BJ (cell line): ENCODE data around the gene PACSIN1. TPM values are rescaled to one million over a fixed set of nuclear protein-coding genes. Genes with fewer than 3 reads are reported as not detected.

Experiments
- CTCF ChIA-PET: fragments of 350-600 bp; formaldehyde crosslinking; extraction: SDS; loops from one replicate; lab custom pipeline; 2021; ENCODE audit warnings: antibody characterized with exemption, inconsistent platforms; lab: Yijun Ruan, JAX
- POLR2A ChIA-PET: fragments of 300-600 bp; sonication (Branson Sonifier 250); formaldehyde crosslinking; extraction: SDS; loops from one replicate; lab custom pipeline; 2021; ENCODE audit warnings: antibody characterized with exemption; lab: Charles Lee
- DNase-seq: peaks from one replicate; pipeline ENCODE4 v3.0.0-alpha.2; 2011; ENCODE audit warnings: low read depth
- H3K27me3 ChIP-seq: 2 replicates; pipeline ENCODE4 v1.6.0; 2011; ENCODE audit warnings: low read length; ENCODE audit not compliant: control insufficient read depth, insufficient read depth
- H3K36me3 ChIP-seq: 2 replicates; pipeline ENCODE4 v1.5.1; 2011; ENCODE audit warnings: low read length; ENCODE audit not compliant: control insufficient read depth, insufficient read depth
- H3K4me3 ChIP-seq: 2 replicates; pipeline ENCODE4 v1.5.1; 2011; ENCODE audit warnings: low read depth, mild to moderate bottlenecking, control low read depth, low read length
- polyA plus RNA-seq: library from polyadenylated mRNA; depleted of rRNA; stranded (reverse); fragments of >200 nt; gene quantifications from 2 replicates; pipeline ENCODE4 v1.2.3, GENCODE V29; 2011
- TF ChIP-seq, protein P1 (sequence below): IDR thresholded peaks from 2 replicates; pipeline ENCODE4 v1.5.1; 2011; ENCODE audit warnings: low read depth, mild to moderate bottlenecking, control low read depth, inconsistent platforms, low read length, moderate library complexity; ENCODE audit not compliant: insufficient read depth

PACSIN1 gene
- polyA plus RNA-seq, 1 experiment: 0.04 TPM

GRCh38 chr6:34549026-34549803 lies 83.3 kb downstream of the PACSIN1 start:
- ChIA-PET POLR2A (no interaction called here), CTCF (interaction anchor here (0.6 to 0.8 kb wide), 2 partner anchors 14 to 363 kb away, joined by 3 to 5 read pairs; no protein-coding TSS in a partner anchor)
- Histone ChIP-seq H3K36me3 (no peaks in the 10 kb centered on the region), H3K4me3 (no peak overlapping the region), H3K27me3 (peaks cover 5% of the 10 kb centered on the region; the same call in 1 of the 2 replicates)
- DNase-seq: no peak
- TF ChIP-seq, protein P1, sequence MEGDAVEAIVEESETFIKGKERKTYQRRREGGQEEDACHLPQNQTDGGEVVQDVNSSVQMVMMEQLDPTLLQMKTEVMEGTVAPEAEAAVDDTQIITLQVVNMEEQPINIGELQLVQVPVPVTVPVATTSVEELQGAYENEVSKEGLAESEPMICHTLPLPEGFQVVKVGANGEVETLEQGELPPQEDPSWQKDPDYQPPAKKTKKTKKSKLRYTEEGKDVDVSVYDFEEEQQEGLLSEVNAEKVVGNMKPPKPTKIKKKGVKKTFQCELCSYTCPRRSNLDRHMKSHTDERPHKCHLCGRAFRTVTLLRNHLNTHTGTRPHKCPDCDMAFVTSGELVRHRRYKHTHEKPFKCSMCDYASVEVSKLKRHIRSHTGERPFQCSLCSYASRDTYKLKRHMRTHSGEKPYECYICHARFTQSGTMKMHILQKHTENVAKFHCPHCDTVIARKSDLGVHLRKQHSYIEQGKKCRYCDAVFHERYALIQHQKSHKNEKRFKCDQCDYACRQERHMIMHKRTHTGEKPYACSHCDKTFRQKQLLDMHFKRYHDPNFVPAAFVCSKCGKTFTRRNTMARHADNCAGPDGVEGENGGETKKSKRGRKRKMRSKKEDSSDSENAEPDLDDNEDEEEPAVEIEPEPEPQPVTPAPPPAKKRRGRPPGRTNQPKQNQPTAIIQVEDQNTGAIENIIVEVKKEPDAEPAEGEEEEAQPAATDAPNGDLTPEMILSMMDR: no peak

DNA sequence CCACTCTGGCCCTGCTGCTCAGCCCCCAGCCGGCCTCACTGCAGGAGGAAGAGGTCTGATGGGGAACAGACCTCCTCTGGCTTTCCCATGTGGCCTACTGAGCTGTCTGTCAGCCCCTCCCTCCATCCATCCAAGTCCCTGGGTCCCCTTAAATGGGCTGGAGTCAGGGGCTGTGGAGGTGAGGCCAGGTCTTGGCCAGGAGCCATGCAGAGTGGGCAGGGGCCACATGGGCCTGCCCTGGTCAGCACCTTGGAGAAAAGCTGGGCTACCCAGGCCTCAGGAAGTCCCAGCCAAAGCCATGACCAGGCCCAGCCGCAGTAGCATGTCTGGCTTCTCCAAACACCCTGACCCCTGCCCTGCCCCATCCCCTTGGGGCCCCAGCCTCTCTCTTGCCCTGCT lies 83.9 kb downstream of the PACSIN1 start:
- TF ChIP-seq, protein P1: no peak
- no peak overlapping the region for H3K4me3 ChIP-seq
- ChIA-PET POLR2A (no interaction called here), CTCF (interaction anchor here (0.6 kb wide), 1 partner anchor 364 kb away, joined by 3 read pairs; no protein-coding TSS in a partner anchor)
- H3K27me3 ChIP-seq: peaks cover 5% of the 10 kb centered on the region; the same call in 1 of the 2 replicates
- DNase-seq: no peak
- H3K36me3 ChIP-seq: no peaks in the 10 kb centered on the region

GRCh38 chr6:34551720-34552119 lies 85.8 kb downstream of the PACSIN1 start:
- ChIA-PET CTCF (no interaction called here), POLR2A (no interaction called here)
- no peak for DNase-seq
- peaks cover 5% of the 10 kb centered on the region; the same call in 1 of the 2 replicates for H3K27me3 ChIP-seq
- TF ChIP-seq, protein P1: no peak
- no peaks in the 10 kb centered on the region for H3K36me3 ChIP-seq
- H3K4me3 ChIP-seq: no peak overlapping the region

- H3K36me3 ChIP-seq: no peaks in the 10 kb centered on the region
- DNase-seq: no peak
- POLR2A ChIA-PET: no interaction called here
- H3K4me3 ChIP-seq: no peak overlapping the region
- CTCF ChIA-PET: no interaction called here
- H3K27me3 ChIP-seq: peaks cover 3% of the 10 kb centered on the region; the same call in 1 of the 2 replicates
- TF ChIP-seq, protein P1: no peak
These were observed 86.7 kb downstream of the PACSIN1 start for GRCh38 chr6:34552620-34553019.

DNA sequence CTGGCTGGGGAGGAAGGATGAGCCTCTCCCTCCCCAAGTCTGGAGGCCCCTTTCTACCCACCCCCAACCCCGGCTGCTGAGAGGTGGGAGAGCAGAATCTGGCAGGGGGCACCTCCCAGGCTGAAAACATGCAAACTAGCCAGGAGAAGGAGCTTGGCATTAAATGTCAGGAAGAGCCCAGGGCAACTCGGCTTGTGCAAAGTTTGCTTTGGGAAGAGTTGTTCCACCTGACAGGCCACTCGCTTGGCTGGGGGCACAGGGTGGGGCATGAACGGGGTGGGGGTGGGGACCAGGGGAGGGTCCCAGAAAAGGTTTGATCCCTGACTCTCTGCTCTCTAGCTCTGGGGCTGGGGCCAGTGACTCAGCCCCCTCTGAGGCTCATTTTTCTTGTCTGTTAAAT lies 87.3 kb downstream of the PACSIN1 start:
- TF ChIP-seq, protein P1: no peak
- CTCF ChIA-PET: no interaction called here
- H3K36me3 ChIP-seq: no peaks in the 10 kb centered on the region
- DNase-seq: no peak
- POLR2A ChIA-PET: no interaction called here
- peaks cover 1% of the 10 kb centered on the region; the same call in 1 of the 2 replicates for H3K27me3 ChIP-seq
- H3K4me3 ChIP-seq: no peak overlapping the region
